Right cardiac atrium (tissue), 5 donors: Measurements from ENCODE around the gene SFXN5. TPM values are rescaled to one million over a fixed set of nuclear protein-coding genes. Genes with fewer than 3 reads are reported as not detected.
A peak's percentile ranks its signal among the peaks of the same experiment; 100 is the strongest.

Experiments
- ATAC-seq, 2 donors: fragments of 200-7000 bp; cut with Tn5 transposase; one replicate each; pipeline versions ENCODE4 v1.8.0 to v1.9.1; 2020; ENCODE audit warnings: moderate library complexity in 2 of 2, mild to moderate bottlenecking in 1 of 2
- DNase-seq, 3 donors: peaks; one replicate each; pipeline ENCODE4 v3.0.0-alpha.2; 2020
- H3K27ac ChIP-seq: one replicate; pipeline ENCODE4 v1.5.1; 2013; ENCODE audit warnings: mild to moderate bottlenecking, low read length, control low read depth, moderate library complexity
- H3K27me3 ChIP-seq: one replicate; pipeline ENCODE4 v1.6.1; 2013; ENCODE audit not compliant: control insufficient read depth, insufficient read depth
- H3K4me1 ChIP-seq: one replicate; pipeline ENCODE4 v1.6.1; 2013; ENCODE audit warnings: low read length; ENCODE audit not compliant: control insufficient read depth, insufficient read depth
- H3K4me3 ChIP-seq: one replicate; pipeline ENCODE4 v1.5.1; 2013; ENCODE audit warnings: low read length, control low read depth
- H3K9me3 ChIP-seq: one replicate; pipeline ENCODE4 v1.6.1; 2013; ENCODE audit warnings: low read length; ENCODE audit not compliant: control insufficient read depth
- WGBS: extraction: QIAGEN DNeasy Blood & Tissue Kit; methylation state at CpG from one replicate; pipeline ENCODE4 v1.1.7; 2013; 5-methylcytosine and 5-hydroxymethylcytosine counted together
- intact Hi-C, 4 donors: fragments of 100-400 bp; cut with DNase I; formaldehyde crosslinking; loops; one replicate each; pipeline versions ENCODE4 v1.11.0 to v1.14.0; 2022 to 2023
- polyA plus RNA-seq: library from polyadenylated mRNA; stranded (reverse); fragments of 200-250 nt; gene quantifications from one replicate; pipeline ENCODE4 v1.2.3, GENCODE V29; 2013
- total RNA-seq, 4 donors: library from RNA; stranded (reverse); fragmentation: NEBNext Ultra II Directional; extraction: Animal tissue kit (Norgen Biotek cat#: 25700); gene quantifications; one replicate each; pipeline ENCODE4 v1.2.1, GENCODE V29; 2021
- donor health status: healthy with polysubstance abuse.
- donor health status: DM: no; HTN: yes; CAD: no.
- donor health status: DM: no; HTN: no; CAD: no.
- donor health status: DM: no; HTN: yes; CAD: no; lungs with severe emphysema.
- donor health status: DM: yes; HTN: yes; CAD: no.

Gene SFXN5
- total and polyA plus RNA-seq, 5 donors: 7.6 to 12.1 (median 10.6) TPM

DNA sequence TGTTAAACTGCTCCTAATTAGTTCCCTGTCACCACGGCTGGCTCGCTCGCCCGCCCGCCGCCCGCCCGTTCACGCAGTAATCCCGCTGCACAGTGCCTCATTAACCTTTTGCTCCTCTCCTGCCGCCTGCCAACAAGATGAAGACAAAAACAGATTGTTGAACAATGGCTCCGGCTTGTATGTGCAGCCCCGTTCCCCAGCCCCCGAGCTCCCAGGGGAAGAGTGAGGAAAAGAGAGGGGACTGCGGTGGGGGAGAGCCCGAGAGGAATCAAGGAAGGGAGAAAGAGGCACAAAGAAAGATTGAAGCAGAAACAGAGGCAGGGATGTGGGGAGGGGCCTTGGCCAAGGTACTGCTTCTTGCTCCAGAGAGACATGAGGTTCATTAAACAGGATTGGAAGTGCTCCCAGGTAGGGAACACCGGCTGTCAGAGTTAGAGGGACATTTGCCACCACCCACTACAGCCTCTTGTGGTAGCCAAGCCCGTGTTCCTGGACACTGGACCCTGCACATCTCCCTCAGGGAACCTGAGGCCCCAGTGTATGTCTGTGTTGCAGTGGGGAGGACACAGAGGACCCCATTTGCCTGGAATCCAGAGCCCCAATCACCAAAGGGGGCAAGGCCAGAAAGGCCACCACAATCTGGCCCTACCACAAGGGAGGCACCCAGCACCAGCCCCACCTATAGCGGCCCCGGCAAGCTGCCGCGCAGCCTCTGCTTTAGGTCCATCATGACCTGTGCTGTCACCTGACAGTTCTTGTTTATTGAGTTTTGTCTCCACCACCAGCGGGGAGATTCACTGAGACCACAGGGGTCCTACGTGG is 116.1 kb downstream of the SFXN5 start:
- no peak for ATAC-seq
- 68% methylated on average over 24 of the region's 24 CpGs for WGBS

GRCh38 chr2:72954376-72955227 is 116.9 kb downstream of the SFXN5 start:
- no peaks in the 10 kb centered on the region for H3K27me3 ChIP-seq
- intact Hi-C loops: no loop called here
- no peaks in the 10 kb centered on the region for H3K9me3 ChIP-seq
- H3K27ac ChIP-seq: no peak overlapping the region
- H3K4me3 ChIP-seq: no peak overlapping the region
- no peaks in the 10 kb centered on the region for H3K4me1 ChIP-seq
- DNase-seq (peak in 1 of 3 donors; percentile 32), ATAC-seq (no peak)
- 74% methylated on average over 12 of the region's 12 CpGs for WGBS

More for the DNA sequence above, 116.1 kb downstream of the SFXN5 start:
- intact Hi-C loops: no loop called here
- peak in 1 of 3 donors; percentile 35 for DNase-seq
- no peaks in the 10 kb centered on the region for H3K27me3 ChIP-seq
- H3K4me1 ChIP-seq: no peaks in the 10 kb centered on the region
- no peak overlapping the region for H3K27ac ChIP-seq
- no peak overlapping the region for H3K4me3 ChIP-seq
- no peaks in the 10 kb centered on the region for H3K9me3 ChIP-seq

DNA sequence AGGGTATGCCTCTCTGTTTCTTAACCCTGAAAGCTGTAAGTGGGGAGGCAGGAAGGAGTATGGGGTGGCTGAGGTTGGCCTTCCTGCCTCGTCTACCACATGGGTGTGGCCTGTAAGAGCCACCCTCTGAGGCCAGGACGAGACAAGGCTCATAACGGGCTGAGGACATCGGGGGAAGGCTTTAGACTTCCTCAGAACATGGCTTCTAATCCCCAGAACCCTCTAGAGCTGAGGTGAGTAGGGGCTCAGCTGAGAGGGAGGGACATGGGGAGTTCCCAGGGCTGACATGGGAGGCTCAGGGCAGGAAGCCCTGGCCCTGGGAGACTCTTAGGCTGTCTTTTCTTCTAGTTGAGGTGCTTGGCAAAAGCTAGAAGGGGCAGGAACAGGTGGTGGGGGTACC is 117.5 kb downstream of the SFXN5 start:
- H3K4me3 ChIP-seq: no peak overlapping the region
- H3K27ac ChIP-seq: no peak overlapping the region
- H3K4me1 ChIP-seq: no peaks in the 10 kb centered on the region
- WGBS: 78% methylated on average over 4 of the region's 4 CpGs
- ATAC-seq (no peak), DNase-seq (no peak)
- no peaks in the 10 kb centered on the region for H3K27me3 ChIP-seq
- H3K9me3 ChIP-seq: no peaks in the 10 kb centered on the region
- intact Hi-C loops: no loop called here

DNA sequence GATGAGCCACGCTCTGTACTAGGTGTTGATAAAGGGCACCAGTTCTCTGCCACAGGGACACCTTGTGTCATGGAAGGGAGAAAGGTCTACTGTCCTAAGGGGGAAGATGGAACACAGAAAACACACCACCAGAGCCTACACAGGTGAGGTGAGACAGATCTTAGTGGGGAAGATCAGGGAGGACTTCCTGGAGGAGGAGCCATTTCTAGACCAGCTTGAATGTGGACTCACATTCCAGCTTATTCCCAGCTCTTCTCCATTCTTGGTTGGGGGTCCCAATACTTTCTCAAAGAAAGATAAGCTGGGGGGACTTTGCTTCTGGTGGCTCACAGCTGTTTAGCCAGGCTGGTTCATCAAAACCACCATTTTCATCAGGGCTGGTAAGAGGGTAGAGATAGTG is 118.0 kb downstream of the SFXN5 start:
- Histone ChIP-seq H3K9me3 (no peaks in the 10 kb centered on the region), H3K4me1 (no peaks in the 10 kb centered on the region), H3K27me3 (no peaks in the 10 kb centered on the region), H3K4me3 (no peak overlapping the region), H3K27ac (no peak overlapping the region)
- intact Hi-C loops: no loop called here
- ATAC-seq (no peak), DNase-seq (no peak)
- 98% methylated on average over 1 of the region's 1 CpG for WGBS

GRCh38 chr2:72952961-72953360 is 118.6 kb downstream of the SFXN5 start:
- 95% methylated on average over 14 of the region's 14 CpGs for WGBS
- no peaks in the 10 kb centered on the region for H3K9me3 ChIP-seq
- no peak for ATAC-seq
- DNase-seq: peak in 1 of 3 donors; percentile 26
- no peak overlapping the region for H3K4me3 ChIP-seq
- H3K27me3 ChIP-seq: no peaks in the 10 kb centered on the region
- intact Hi-C loops: no loop called here
- H3K27ac ChIP-seq: no peak overlapping the region
- H3K4me1 ChIP-seq: no peaks in the 10 kb centered on the region

- DNase-seq (peak in 1 of 3 donors; percentile 2), ATAC-seq (no peak)
- intact Hi-C loops: no loop called here
- Histone ChIP-seq H3K4me3 (no peak overlapping the region), H3K27ac (no peak overlapping the region), H3K27me3 (no peaks in the 10 kb centered on the region), H3K9me3 (no peaks in the 10 kb centered on the region), H3K4me1 (no peaks in the 10 kb centered on the region)
- WGBS: 85% methylated on average over 8 of the region's 8 CpGs
Observed at GRCh38 chr2:72952110-72952823, 119.2 kb downstream of the SFXN5 start.

DNA sequence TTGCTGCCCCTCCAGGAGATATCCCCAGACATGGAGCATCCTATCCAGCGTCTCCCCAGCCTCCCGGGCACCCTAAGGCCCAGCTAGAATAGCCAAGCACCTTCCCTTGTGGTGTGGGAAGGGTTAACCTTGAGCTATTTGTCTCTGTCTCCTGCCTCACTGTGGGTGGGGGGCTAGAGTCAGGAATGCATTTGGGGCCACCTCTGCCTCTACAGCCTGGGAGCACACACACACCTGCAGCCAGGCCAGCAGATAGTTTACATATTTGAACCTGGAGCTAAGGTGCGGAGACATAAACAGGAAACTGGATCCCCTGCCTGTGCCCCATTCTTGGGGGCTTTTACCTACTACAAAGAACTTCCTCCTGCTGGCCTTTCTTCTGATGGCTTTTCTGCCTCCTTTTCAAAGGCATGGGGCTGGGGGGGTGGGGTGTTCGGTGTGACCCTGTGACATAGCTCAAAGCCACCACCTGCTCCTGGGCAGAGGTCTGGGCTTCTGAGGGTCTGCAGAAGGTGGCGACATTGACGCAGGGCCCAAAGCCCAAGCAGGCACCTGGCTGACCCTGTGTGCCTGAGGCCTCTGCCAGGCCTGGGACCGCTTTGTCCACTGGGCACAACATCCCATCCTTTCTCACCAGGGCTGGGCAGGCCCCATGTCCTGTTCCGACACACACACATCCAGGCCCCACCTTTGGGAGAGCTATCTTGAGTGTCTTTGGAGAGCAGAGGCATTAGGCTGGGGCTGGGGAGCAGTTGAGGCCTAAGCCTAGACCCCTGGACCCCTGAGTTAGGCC is 120.0 kb downstream of the SFXN5 start:
- no peak overlapping the region for H3K27ac ChIP-seq
- ATAC-seq (no peak), DNase-seq (no peak)
- WGBS: 90% methylated on average over 8 of the region's 8 CpGs
- H3K4me3 ChIP-seq: no peak overlapping the region
- intact Hi-C loops: no loop called here
- H3K9me3 ChIP-seq: no peaks in the 10 kb centered on the region
- no peaks in the 10 kb centered on the region for H3K4me1 ChIP-seq
- H3K27me3 ChIP-seq: no peaks in the 10 kb centered on the region

- Histone ChIP-seq H3K9me3 (no peaks in the 10 kb centered on the region), H3K4me1 (no peaks in the 10 kb centered on the region), H3K4me3 (no peak overlapping the region), H3K27ac (no peak overlapping the region), H3K27me3 (no peaks in the 10 kb centered on the region)
- peak in 2 of 3 donors; percentile 19 to 32 for DNase-seq
- WGBS: 87% methylated on average over 13 of the region's 13 CpGs
- intact Hi-C loops: no loop called here
- no peak for ATAC-seq
Observed at GRCh38 chr2:72950558-72951255, 120.8 kb downstream of the SFXN5 start.

DNA sequence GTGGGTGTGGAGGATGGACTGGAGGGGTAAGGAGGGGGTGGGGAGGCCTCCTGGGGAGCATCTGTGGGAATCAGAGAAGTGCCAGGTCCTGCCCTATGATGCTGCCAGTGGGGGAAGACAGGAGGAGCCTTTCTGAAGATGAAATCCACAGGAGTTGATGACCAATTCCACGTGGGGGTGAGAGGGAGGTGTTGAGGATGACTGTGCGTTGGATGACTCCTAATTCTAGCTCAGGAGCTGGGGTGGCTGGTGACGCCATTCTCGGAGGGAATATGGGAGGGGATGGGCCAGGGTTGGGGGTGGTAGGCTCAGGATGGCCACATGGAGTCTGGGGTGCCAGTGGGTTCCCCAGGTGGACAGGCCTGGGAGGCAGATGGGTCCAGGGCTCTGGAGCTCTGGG is 121.9 kb downstream of the SFXN5 start:
- Histone ChIP-seq H3K27ac (no peak overlapping the region), H3K9me3 (no peaks in the 10 kb centered on the region), H3K4me3 (no peak overlapping the region), H3K27me3 (no peaks in the 10 kb centered on the region), H3K4me1 (no peaks in the 10 kb centered on the region)
- intact Hi-C loops: no loop called here
- no peak for DNase-seq
- 83% methylated on average over 4 of the region's 4 CpGs for WGBS
- no peak for ATAC-seq

GRCh38 chr2:72949045-72949444 is 122.5 kb downstream of the SFXN5 start:
- Histone ChIP-seq H3K4me1 (no peaks in the 10 kb centered on the region), H3K9me3 (no peaks in the 10 kb centered on the region), H3K27ac (no peak overlapping the region), H3K27me3 (no peaks in the 10 kb centered on the region), H3K4me3 (no peak overlapping the region)
- DNase-seq (peak in 1 of 3 donors; percentile 2), ATAC-seq (no peak)
- intact Hi-C loops: no loop called here
- WGBS: 98% methylated on average over 2 of the region's 2 CpGs
